Measurements from ENCODE around the gene ZDHHC20.

The ZDHHC20 gene

GRCh38 chr13:21333186-21333585, 125.9 kb downstream of the ZDHHC20 start:
- FAIRE-seq (no peak), DNase-seq (ENCODE audit: extremely low spot score, insufficient read length, low read depth) (no peak)

GRCh38 chr13:21330126-21330861, 128.8 kb downstream of the ZDHHC20 start:
- DNase-seq (ENCODE audit: extremely low spot score, insufficient read length, low read depth) (peak; percentile 25), FAIRE-seq (peak; percentile 93)

- FAIRE-seq (peak; percentile 82), DNase-seq (ENCODE audit: extremely low spot score, insufficient read length, low read depth) (no peak)
Measured at GRCh38 chr13:21328836-21329477, 130.1 kb downstream of the ZDHHC20 start.

- FAIRE-seq (no peak), DNase-seq (ENCODE audit: extremely low spot score, insufficient read length, low read depth) (no peak)
Measured at GRCh38 chr13:21328201-21328600, 130.9 kb downstream of the ZDHHC20 start.

GRCh38 chr13:21326155-21327031, 132.7 kb downstream of the ZDHHC20 start:
- DNase-seq (ENCODE audit: extremely low spot score, insufficient read length, low read depth) (no peak), FAIRE-seq (no peak)

- FAIRE-seq (peak; percentile 36), DNase-seq (ENCODE audit: extremely low spot score, insufficient read length, low read depth) (no peak)
Measured at GRCh38 chr13:21324803-21325202, 134.3 kb downstream of the ZDHHC20 start.

- FAIRE-seq (no peak), DNase-seq (ENCODE audit: extremely low spot score, insufficient read length, low read depth) (no peak)
Measured at GRCh38 chr13:21322988-21323387, 136.1 kb downstream of the ZDHHC20 start.

Measured in GM18507 (cell line).